CD4-positive, CD25-positive, alpha-beta regulatory T cell (primary cell): ENCODE results near the gene GLT8D1. TPM values are rescaled to one million over a fixed set of nuclear protein-coding genes. Genes with fewer than 3 reads are reported as not detected.

Experiments used
- ATAC-seq, 2 donors: fragments of 150-1000 bp; cut with Tn5 transposase; one replicate each; pipeline ENCODE4 v1.10.0; 2021; ENCODE audit warnings: low read depth in 2 of 2, moderate number of reproducible peaks in 2 of 2, moderate library complexity in 1 of 2
- DNase-seq, 3 donors: peaks; one replicate each; pipeline versions ENCODE4 v3.0.0 to v3.0.0-alpha.2; 2012 to 2022; ENCODE audit warnings: mixed read lengths in 1 of 3
- H3K27ac ChIP-seq: one replicate; pipeline ENCODE4 v1.7.0; 2013; ENCODE audit warnings: mild to moderate bottlenecking, low read length; ENCODE audit not compliant: insufficient read depth, poor library complexity, severe bottlenecking
- H3K27me3 ChIP-seq: one replicate; pipeline ENCODE4 v1.7.0; 2013; ENCODE audit warnings: low read length; ENCODE audit not compliant: control insufficient read depth, insufficient read depth
- H3K36me3 ChIP-seq: one replicate; pipeline ENCODE4 v1.7.0; 2013; ENCODE audit warnings: mild to moderate bottlenecking, low read length, moderate library complexity; ENCODE audit not compliant: control insufficient read depth, insufficient read depth
- H3K4me1 ChIP-seq: 2 replicates; pipeline ENCODE4 v1.7.0; 2013; ENCODE audit warnings: mild to moderate bottlenecking, low read length; ENCODE audit not compliant: insufficient read depth, control insufficient read depth, poor library complexity, severe bottlenecking
- H3K4me3 ChIP-seq: one replicate; pipeline ENCODE4 v1.7.0; 2013; ENCODE audit warnings: low read depth, mild to moderate bottlenecking, low read length, moderate library complexity
- H3K9me3 ChIP-seq, 2 experiments: 1 replicate in 1 of 2; 2 replicates in 1 of 2; pipeline ENCODE4 v1.7.0; 2013; ENCODE audit warnings: low read length in 2 of 2, mild to moderate bottlenecking in 1 of 2, moderate library complexity in 1 of 2; ENCODE audit not compliant: control insufficient read depth in 2 of 2
- H3K27ac Mint-ChIP-seq, 3 donors: one replicate each; pipeline ENCODE4 v1.8.0; 2020 to 2022; ENCODE audit warnings: mild to moderate bottlenecking in 3 of 3, mixed read lengths in 3 of 3, moderate library complexity in 2 of 3
- H3K27me3 Mint-ChIP-seq: one replicate; pipeline ENCODE4 v1.8.0; 2022; ENCODE audit warnings: mild to moderate bottlenecking, mixed read lengths
- H3K36me3 Mint-ChIP-seq: one replicate; pipeline ENCODE4 v1.8.0; 2020; ENCODE audit warnings: mixed read lengths
- H3K4me1 Mint-ChIP-seq, 4 donors: one replicate each; pipeline ENCODE4 v1.8.0; 2020 to 2022; ENCODE audit warnings: mixed read lengths in 4 of 4, mild to moderate bottlenecking in 1 of 4
- H3K4me3 Mint-ChIP-seq, 4 donors: one replicate each; pipeline ENCODE4 v1.8.0; 2020 to 2022; ENCODE audit warnings: mild to moderate bottlenecking in 4 of 4, mixed read lengths in 4 of 4, moderate library complexity in 3 of 4
- H3K9me3 Mint-ChIP-seq, 7 donors: one replicate each; pipeline ENCODE4 v1.8.0; 2020 to 2022; ENCODE audit warnings: mixed read lengths in 7 of 7, mild to moderate bottlenecking in 3 of 7, moderate library complexity in 2 of 7
- polyA plus RNA-seq, 4 donors: library from polyadenylated mRNA; unstranded; fragments of 300-500 nt; fragmentation: Illumina TruSeq; gene quantifications; one replicate each; pipeline ENCODE4 v1.2.3, GENCODE V29; 2021
- total RNA-seq: library from RNA; stranded (reverse); gene quantifications from one replicate; pipeline ENCODE4 v1.2.3, GENCODE V29; 2022

The GLT8D1 gene
- total RNA-seq (26.6 TPM), polyA plus RNA-seq (10 to 100 TPM; 61.9 to 73.4 (median 68.1) TPM)

- peaks cover 35% of the 10 kb centered on the region for H3K4me1 ChIP-seq
- H3K4me1 Mint-ChIP-seq, result peaks cover 8 to 41% (median 30%) of the 10 kb centered on the region in 4 donors
- H3K27ac ChIP-seq, result peak within 1 kb of the TSS; percentile 84
- no peaks in the 10 kb centered on the region for H3K9me3 Mint-ChIP-seq
- peaks cover 13% of the 10 kb centered on the region for H3K36me3 ChIP-seq
- H3K36me3 Mint-ChIP-seq, result peaks cover 3% of the 10 kb centered on the region
- no peaks in the 10 kb centered on the region for H3K9me3 ChIP-seq
- no peaks in the 10 kb centered on the region for H3K27me3 ChIP-seq
- H3K27me3 Mint-ChIP-seq, result no peaks in the 10 kb centered on the region
- DNase-seq (peak; percentile 83 to 95 (median 92)), ATAC-seq (peak; percentile 92)
- H3K4me3 Mint-ChIP-seq, result peak within 1 kb of the TSS; percentile 95 to 100 (median 96)
- H3K4me3 ChIP-seq, result peak within 1 kb of the TSS; percentile 94
- H3K27ac Mint-ChIP-seq, result peak within 1 kb of the TSS; percentile 94 to 96 (median 96)
Observed at GRCh38 chr3:52705688-52706686, at the start of gene GLT8D1, which contains the start of gene SPCS1. Gene GLT8D1 (minus strand): TSS chr3:52705791. CDS start chr3:52700460, 5,331 bp downstream. Gene SPCS1 (plus strand): TSS chr3:52706106. CDS start chr3:52706247, 141 bp downstream.

GRCh38 chr3:52754373-52754772 lies 48.8 kb upstream of the GLT8D1 start:
- no peaks in the 10 kb centered on the region for H3K27me3 Mint-ChIP-seq
- no peaks in the 10 kb centered on the region for H3K4me1 ChIP-seq
- no peak overlapping the region for H3K27ac Mint-ChIP-seq
- H3K4me3 ChIP-seq, result no peak overlapping the region
- no peaks in the 10 kb centered on the region for H3K27me3 ChIP-seq
- no peaks in the 10 kb centered on the region for H3K9me3 Mint-ChIP-seq
- DNase-seq (no peak), ATAC-seq (no peak)
- peaks cover 50% of the 10 kb centered on the region for H3K36me3 ChIP-seq
- H3K4me1 Mint-ChIP-seq, result peaks cover 0 to 3% (median 0%) of the 10 kb centered on the region in 4 donors
- H3K36me3 Mint-ChIP-seq, result peaks cover 47% of the 10 kb centered on the region
- no peak overlapping the region for H3K27ac ChIP-seq
- H3K4me3 Mint-ChIP-seq, result no peak overlapping the region
- H3K9me3 ChIP-seq, result no peaks in the 10 kb centered on the region

- no peak overlapping the region for H3K4me3 Mint-ChIP-seq
- Histone ChIP-seq H3K27me3 (no peaks in the 10 kb centered on the region), H3K4me1 (no peaks in the 10 kb centered on the region), H3K27ac (no peak overlapping the region), H3K4me3 (no peak overlapping the region), H3K9me3 (no peaks in the 10 kb centered on the region), H3K36me3 (peaks cover 46% of the 10 kb centered on the region)
- H3K27me3 Mint-ChIP-seq, result no peaks in the 10 kb centered on the region
- H3K36me3 Mint-ChIP-seq, result peaks cover 36% of the 10 kb centered on the region
- H3K27ac Mint-ChIP-seq, result no peak overlapping the region
- H3K4me1 Mint-ChIP-seq, result peaks cover 0 to 2% (median 0%) of the 10 kb centered on the region in 4 donors
- H3K9me3 Mint-ChIP-seq, result no peaks in the 10 kb centered on the region
- no peak for DNase-seq
- no peak for ATAC-seq
Observed at GRCh38 chr3:52752045-52752660, 46.6 kb upstream of the GLT8D1 start.

- Histone ChIP-seq H3K36me3 (peaks cover 58% of the 10 kb centered on the region), H3K9me3 (no peaks in the 10 kb centered on the region), H3K4me1 (no peaks in the 10 kb centered on the region), H3K4me3 (no peak overlapping the region), H3K27ac (no peak overlapping the region), H3K27me3 (no peaks in the 10 kb centered on the region)
- no peak for ATAC-seq
- H3K4me3 Mint-ChIP-seq, result no peak overlapping the region
- peaks cover 0 to 5% (median 0%) of the 10 kb centered on the region in 4 donors for H3K4me1 Mint-ChIP-seq
- H3K27ac Mint-ChIP-seq, result peak overlapping the region in 1 of 3 donors; percentile 26
- no peaks in the 10 kb centered on the region for H3K27me3 Mint-ChIP-seq
- no peaks in the 10 kb centered on the region for H3K9me3 Mint-ChIP-seq
- peaks cover 30% of the 10 kb centered on the region for H3K36me3 Mint-ChIP-seq
- no peak for DNase-seq
Observed at GRCh38 chr3:52743721-52744120, 38.1 kb upstream of the GLT8D1 start.

GRCh38 chr3:52743152-52743551 lies 37.6 kb upstream of the GLT8D1 start:
- Histone ChIP-seq H3K27me3 (no peaks in the 10 kb centered on the region), H3K4me1 (no peaks in the 10 kb centered on the region), H3K9me3 (no peaks in the 10 kb centered on the region), H3K27ac (no peak overlapping the region), H3K4me3 (no peak overlapping the region), H3K36me3 (peaks cover 53% of the 10 kb centered on the region)
- no peaks in the 10 kb centered on the region for H3K27me3 Mint-ChIP-seq
- H3K4me1 Mint-ChIP-seq, result peaks cover 0 to 5% (median 0%) of the 10 kb centered on the region in 4 donors
- no peaks in the 10 kb centered on the region for H3K9me3 Mint-ChIP-seq
- ATAC-seq, result no peak
- H3K36me3 Mint-ChIP-seq, result peaks cover 28% of the 10 kb centered on the region
- no peak for DNase-seq
- no peak overlapping the region for H3K4me3 Mint-ChIP-seq
- H3K27ac Mint-ChIP-seq, result peak overlapping the region in 1 of 3 donors; percentile 26

GRCh38 chr3:52742418-52743041 lies 36.9 kb upstream of the GLT8D1 start:
- Histone ChIP-seq H3K4me1 (no peaks in the 10 kb centered on the region), H3K27me3 (no peaks in the 10 kb centered on the region), H3K27ac (no peak overlapping the region), H3K36me3 (peaks cover 53% of the 10 kb centered on the region), H3K9me3 (no peaks in the 10 kb centered on the region), H3K4me3 (no peak overlapping the region)
- DNase-seq (peak in 2 of 3 donors; percentile 29 to 56), ATAC-seq (no peak)
- Mint-ChIP-seq H3K4me1 (peaks cover 0 to 5% (median 0%) of the 10 kb centered on the region in 4 donors), H3K27me3 (no peaks in the 10 kb centered on the region), H3K4me3 (no peak overlapping the region), H3K36me3 (peaks cover 29% of the 10 kb centered on the region), H3K9me3 (no peaks in the 10 kb centered on the region), H3K27ac (no peak overlapping the region)

- ATAC-seq (no peak), DNase-seq (no peak)
- no peaks in the 10 kb centered on the region for H3K9me3 Mint-ChIP-seq
- Histone ChIP-seq H3K4me1 (no peaks in the 10 kb centered on the region), H3K4me3 (no peak overlapping the region), H3K36me3 (peaks cover 45% of the 10 kb centered on the region), H3K9me3 (no peaks in the 10 kb centered on the region), H3K27me3 (no peaks in the 10 kb centered on the region), H3K27ac (no peak overlapping the region)
- H3K27me3 Mint-ChIP-seq, result no peaks in the 10 kb centered on the region
- H3K4me3 Mint-ChIP-seq, result no peak overlapping the region
- H3K27ac Mint-ChIP-seq, result peak overlapping the region in 1 of 3 donors; percentile 62
- peaks cover 0 to 9% (median 0%) of the 10 kb centered on the region in 4 donors for H3K4me1 Mint-ChIP-seq
- peaks cover 30% of the 10 kb centered on the region for H3K36me3 Mint-ChIP-seq
Observed at GRCh38 chr3:52739730-52740129, 34.1 kb upstream of the GLT8D1 start.
